Limb (tissue), 2 donors: ENCODE data around the gene YAE1.

Experiments used
- DNase-seq, 2 donors: peaks; one replicate each; pipeline ENCODE4 v3.0.0-alpha.2; 2016; ENCODE audit errors: extremely low spot score in 2 of 2

YAE1 gene

DNA sequence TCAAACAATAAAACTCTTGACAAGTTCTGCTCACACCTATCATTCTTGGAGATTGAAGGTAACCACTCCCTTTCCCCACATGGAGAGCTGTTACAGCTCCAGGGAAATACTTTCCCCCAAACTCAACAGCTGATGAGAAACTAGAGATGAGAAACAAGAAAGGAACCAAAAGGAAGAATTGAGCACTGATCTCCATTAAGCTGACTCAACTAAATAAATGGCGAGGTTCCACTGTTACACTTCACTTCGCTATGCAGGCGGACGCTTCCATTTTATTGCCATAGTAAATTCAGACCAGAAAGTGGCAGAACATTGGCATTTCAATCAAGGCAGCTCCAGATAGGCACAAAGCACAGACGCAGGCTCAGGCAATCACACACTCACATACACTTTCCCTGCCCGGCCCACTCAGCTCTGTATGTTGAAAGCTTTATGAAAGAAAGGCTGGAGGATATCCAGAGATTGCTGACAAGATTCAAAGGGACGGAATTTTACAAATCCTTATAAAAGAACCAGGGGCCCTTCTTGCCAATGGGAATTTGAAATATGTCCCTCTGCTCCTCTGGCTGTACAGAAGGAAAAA lies 11.5 kb upstream of the YAE1 start:
- DNase-seq, result no peak

DNA sequence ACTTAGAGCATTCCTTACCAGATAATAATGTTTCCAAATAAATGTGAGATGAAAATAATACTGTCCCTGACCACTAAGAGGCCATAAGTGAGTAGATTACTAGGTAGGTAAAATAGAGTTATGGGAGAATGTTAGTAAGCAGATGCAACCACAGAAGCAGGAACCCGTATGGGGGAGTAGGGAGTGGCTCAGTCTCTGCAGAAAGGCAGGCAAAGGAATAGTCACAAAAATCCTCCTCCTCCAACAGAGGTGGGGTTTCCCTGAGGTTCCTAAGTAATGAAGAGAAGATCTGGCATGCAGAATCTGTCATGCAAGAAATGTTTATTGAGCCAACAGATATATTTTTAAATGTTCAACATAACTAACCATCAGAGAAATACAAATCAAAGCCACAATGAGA lies 9.0 kb upstream of the YAE1 start:
- no peak for DNase-seq

DNA sequence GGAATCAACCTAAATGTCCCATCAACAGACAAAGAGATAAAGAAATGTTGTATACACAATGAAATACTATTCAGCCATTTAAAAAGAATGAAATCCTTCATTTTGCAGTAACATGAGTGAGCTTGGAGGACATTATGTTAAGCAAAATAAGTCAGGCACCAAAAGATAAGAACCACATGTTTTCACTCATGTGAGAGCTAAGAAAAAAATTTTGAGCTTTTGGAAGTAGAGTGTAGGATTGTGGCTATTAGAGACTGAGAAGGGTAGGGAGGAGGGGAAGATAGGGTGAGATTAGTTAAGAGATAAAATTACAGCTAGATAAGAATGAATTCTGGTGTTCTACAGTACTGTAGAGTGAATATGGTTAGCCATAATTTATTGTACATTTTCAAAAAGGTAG lies 8.3 kb upstream of the YAE1 start:
- no peak for DNase-seq

DNA sequence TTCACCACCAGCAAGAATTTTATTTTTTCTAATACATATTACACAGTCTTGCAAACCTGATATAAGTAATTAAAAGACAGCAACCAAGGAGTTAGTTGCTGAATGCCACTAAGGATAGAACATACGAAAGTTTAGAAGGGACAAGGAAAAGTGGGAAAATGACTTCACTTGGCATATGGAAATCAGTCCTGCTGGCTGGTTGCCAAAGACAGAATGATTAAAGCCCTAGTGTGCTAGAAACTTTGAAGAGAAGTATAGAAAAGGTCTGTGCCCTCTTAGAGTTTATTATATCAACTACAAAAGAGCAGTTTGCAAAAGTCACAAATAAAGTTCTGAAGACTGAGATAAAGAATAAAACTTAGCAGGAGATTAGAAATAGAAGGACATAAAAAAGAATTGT lies 5.8 kb upstream of the YAE1 start:
- no peak for DNase-seq

DNA sequence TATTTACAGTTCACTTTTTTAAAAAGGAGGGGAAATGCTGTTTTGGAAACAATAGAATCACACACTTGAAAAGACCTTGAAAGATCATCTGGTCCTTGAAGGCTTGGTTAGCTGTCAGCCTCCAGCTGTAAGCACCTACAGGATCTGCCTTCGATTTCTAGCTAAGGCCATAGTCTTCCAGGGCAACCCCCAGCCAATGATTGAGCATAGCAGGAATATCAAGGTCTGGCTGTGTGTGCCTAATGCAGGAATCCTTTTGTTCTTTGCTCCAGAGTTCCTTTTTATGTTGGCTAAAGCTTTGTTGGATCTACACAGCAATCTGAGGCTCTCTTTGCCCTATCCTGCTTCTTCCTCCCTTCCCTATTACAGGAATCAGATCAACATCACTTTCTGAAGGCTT lies 5.2 kb upstream of the YAE1 start:
- DNase-seq, result no peak

DNA sequence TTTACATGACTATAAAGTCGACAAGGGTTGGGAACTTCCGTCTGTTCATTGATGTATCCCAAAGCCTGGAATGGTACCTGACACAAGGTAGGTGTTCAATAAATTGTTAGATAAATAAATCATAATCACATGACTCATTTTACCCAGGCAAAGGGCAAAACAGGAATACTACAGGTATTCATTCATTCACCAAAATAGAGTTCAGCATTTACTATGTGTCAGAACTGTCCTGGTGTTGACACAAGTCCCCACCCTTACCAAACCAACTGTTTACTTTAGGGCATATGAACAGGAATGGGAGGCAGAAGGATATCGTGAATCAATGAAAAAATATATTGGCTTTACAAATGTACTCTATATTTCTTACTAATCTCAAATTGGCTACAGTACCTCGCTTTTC lies 666 bp upstream of the YAE1 start:
- no peak for DNase-seq

DNA sequence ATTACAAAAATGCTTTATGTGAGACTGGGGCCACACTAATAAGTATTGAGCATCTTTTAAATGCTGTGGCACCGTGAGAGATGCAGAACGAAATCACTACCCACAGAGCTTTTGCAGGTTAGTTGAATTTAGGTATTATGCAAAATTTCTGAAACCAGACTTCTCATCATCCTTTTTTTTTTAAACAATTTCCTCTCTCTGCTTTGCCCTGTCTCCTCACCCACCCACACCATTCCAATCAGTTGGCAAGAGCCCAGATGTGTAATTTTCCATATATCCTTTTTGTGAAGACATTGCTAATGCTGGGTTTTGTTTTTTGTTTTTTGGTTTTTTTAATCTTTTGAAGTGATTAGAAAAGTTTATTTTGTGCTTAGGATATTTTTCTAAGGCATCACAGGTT lies 1.1 kb downstream of the YAE1 start:
- DNase-seq, result no peak

DNA sequence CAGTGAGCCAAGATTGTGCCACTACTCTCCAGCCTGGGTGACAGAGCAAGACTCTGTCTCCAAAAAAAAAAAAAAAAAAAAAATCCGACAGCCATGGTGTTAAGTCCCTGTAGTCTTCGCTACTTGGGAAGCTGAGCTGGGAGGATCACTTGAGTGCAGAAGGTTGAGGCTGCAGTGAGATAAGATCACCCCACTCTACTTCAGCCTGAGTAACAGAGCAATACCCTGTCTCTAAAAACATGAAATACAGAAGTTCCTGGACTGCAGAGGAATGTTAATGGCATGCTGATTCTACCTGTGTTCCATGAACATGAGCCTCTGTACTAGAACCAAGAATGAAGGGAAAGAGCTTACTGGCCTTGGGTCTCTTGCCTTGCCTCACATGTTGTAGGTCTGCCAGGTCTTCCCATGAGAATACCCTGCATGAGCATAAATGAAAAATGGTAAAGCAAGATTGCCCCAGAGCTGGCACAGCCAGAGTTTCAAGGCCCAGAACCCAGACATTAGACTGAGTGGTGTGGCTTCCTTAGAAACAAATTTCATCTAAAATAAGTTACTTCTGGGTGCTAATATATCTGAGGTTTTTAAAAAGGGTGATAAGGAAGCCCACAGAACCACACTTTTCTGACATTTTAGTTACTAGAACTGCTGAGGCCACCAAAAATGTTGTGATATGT lies 8.6 kb downstream of the YAE1 start:
- no peak for DNase-seq

DNA sequence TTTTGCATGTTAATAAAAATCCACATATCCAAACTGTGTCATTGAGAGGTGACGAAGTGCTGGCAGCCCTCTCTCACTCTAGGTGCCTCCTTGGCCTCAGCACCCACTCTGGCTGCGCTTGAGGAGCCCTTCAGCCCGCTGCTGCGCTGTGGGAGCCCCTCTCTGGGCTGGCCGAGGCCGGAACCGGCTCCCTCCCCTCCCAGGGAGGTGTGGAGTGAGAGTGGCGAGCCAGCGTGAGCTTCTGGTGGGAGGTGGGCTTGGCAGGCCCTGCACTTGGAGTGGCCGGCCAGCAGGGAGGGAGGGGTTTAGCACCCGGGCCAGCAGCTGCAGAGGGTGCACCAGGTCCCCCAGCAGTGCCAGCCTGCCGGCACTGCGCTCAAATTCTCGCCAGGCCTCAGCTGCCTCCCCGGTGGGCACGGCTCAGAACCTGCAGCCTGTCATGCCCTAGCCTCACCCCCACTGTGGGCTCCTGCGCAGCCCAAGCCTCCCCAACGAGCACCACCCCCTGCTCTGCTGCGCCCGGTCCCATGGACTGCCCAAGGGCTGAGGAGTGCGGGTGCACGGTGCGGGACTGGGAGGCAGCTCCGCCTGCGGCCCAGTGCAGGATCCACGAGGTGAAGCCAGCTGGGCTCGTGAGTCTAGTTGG lies 11.1 kb downstream of the YAE1 start:
- DNase-seq, result no peak

DNA sequence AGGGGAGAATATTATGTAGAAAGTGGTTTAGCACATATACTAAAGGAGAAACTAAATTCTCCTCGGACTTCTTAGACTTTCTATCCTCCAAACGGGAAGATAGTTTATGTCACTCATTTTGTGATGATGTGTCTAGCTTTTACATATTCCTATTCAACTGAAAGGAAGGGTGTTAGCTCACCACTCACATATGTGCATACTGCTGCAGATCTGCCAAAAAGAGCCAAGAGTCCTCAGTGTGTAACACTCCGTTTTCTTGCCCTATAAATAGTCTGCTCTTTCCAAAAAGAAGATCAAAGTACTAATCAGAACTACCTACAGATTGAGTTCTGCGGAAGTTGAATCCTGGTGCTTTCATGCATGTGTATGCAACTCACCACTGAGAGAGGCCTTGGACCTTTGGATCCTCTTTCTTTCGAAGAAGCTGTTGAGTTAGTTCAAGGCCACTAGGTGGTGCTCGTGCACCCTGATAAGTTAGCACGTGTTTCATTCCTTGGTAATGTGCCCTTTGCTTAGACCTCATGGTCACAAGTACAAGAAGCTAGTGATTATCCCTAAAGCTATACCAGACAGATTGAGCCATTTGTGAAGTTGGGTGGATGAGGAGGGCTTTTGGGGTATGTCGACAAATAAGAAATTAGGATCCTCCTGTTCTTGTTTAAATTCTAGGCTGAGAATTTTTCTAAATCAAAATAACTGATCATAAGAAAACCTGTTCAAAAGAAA lies 14.1 kb downstream of the YAE1 start:
- peak; percentile 79 to 95 for DNase-seq

DNA sequence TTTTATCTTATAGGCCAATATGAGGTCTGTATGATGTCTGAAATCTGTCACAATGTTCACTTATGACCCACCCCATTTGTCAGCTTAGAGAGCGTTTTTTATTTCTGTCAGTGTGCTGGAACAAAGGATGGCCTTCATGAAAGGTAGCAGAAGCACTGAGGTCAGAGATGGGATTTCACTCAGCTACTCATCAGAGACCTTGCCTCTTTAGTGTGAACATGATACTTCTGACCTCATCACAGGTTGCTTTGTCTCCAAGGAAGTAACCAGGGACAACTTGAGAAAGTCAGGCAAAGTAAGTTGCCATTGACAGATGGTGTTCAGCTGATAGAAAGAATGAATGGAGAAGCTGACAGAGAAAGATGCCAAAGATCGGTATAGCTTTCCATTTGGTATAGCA lies 16.3 kb downstream of the YAE1 start:
- no peak for DNase-seq

DNA sequence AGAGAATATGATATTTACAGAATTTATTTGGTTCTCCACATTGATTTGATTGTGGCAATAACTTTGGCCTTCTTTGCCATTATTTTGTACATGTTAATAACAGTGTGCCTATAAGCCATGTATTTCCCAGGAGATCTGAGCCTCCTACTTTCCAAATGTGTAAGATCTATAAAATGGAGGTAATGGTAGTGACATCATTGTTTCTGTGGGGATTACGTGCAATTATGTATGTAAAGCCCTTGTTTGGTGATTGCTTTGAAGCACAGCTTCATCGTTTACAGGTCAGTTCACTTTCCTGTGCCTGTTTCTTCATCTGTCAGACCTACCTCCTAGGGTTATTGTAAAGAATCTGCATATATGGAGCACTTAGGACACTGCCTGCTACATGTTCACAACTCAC lies 17.3 kb downstream of the YAE1 start:
- DNase-seq, result no peak

DNA sequence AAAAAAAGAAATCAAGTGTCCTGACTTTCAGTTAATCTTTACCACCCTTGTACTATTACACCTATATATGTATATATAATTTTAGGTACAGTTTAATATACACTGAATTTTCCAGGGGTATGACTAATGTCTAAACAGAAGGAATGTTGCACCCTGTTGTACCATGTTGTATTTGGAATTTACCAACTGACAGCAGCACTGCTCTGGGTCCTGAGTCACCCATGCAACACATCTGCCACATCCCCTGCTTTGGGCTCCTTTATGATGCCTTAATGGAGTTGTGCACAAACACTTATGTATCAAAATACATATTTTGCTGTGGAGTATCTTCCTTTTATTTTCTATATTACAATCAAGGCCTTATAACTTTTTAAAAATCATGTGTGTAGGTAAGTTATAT lies 21.2 kb downstream of the YAE1 start:
- no peak for DNase-seq

DNA sequence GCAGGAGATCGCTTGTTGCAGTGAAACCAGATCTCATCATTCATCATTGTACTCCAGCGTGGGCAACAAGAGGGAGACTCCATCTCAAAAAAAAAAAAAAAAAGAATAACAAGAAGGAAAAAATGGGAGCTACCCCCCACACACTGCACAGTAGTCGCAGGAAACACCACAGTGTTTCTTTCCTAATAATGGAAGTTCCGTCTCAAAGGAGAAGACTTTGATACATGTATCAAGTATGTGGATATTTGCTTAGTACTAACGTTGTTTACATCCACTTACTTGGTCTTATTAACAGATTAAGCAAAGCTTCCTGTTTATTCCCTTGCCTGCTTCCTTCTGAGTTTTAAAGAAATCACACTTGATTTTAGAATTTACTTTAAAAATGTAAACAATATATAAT lies 22.2 kb downstream of the YAE1 start:
- no peak for DNase-seq

DNA sequence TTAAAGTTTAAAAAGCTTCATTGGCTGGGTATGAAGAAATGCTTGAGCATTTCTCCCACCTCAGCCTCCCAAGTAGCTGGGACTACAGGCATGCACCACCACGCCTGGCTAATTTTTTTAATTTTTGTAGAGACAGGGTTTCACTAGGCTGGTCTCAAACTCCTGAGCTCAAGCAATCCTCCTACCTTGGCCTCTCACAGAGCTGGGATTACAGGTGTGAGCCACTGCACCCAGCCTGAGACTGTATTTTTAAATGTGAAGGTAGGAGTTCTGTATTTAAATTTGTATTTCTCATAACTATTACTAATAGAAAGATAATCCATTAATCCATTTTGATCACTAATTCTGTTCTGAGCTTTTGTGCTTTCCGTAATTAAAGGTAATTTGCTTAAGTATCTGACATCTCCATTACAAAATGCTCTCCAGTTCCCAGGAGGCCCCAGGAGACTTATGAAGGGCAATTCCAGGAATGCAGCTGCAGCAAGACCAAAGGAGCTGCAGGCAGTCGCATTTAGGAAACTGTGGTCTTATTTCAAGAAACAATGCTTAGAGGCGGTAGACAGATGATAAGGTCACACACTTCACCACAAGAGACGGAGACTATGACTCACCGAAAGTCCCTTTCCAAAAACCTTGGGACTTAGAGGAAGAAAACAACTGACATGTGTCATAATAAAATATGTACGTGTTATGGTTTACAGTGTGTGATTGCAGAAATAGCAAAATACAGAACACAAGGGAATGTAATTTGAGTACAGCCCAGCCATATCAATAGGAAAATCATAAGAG lies 23.3 kb downstream of the YAE1 start:
- DNase-seq, result no peak

DNA sequence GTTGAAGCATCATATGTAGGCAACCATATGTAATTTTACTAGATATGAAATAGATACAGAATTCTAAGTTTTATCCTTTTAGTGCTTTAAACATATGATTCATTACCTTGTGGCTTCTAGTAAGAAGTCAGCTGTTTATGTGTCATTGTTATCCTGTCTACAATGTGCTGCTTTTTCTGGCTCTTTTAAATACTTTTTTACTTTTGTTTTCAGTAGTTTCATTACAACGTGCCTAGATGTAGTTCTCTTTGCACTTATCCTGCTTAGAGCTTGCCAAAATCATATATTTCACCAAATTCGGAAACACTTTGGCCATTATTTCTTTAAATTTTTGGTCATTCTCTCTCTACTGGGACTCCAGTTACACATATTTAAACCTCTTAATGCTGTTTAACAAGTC lies 26.4 kb downstream of the YAE1 start:
- DNase-seq, result no peak

DNA sequence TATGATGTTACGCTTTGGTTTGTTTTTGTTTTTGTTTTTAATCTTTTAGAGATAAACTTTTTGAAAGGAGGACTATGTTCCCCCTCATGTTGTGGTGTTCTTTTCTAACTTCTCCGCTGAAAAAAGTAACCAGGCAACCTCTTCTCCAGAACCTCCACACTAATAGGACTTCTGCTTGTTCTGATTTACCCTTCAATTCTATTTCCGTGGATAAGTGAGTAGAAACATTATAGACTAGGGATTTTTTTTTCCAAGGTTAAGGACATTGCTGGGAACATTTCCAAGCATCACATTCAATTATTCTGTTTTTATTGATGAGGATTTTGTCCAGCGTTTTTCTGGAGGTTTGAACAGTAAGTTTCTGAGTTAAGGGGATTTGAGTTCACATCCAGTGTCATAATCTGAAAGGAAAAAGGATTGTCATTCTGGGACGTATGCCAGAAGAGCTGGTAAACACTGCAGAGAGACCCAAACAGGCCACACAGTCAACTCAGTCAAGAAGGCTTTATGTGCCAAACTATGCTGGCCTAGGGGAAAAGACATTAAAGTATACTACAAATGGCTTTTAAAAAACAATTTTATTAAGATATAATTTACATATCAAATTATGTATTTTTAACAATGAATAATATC lies 28.9 kb downstream of the YAE1 start:
- DNase-seq, result peak in 1 of 2 donors; percentile 37

DNA sequence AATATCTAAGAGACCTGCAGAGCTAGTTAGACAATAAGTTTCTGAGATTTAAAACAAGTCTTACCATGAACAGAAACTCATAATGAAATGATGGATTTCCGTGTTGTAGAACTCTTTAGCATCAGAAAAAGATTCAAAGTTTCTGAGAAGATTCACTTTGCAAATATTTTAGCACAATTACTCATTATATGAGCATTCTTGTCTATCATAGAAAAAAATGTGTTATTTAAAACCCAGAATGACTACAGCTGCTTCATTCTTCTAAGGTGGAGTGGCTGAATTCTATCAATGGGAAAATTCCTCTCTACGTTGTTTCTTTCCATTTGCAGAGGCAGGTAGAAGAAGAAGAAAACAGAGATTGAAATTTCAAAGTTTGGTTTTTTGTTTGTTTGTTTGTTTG lies 36.1 kb downstream of the YAE1 start:
- no peak for DNase-seq

DNA sequence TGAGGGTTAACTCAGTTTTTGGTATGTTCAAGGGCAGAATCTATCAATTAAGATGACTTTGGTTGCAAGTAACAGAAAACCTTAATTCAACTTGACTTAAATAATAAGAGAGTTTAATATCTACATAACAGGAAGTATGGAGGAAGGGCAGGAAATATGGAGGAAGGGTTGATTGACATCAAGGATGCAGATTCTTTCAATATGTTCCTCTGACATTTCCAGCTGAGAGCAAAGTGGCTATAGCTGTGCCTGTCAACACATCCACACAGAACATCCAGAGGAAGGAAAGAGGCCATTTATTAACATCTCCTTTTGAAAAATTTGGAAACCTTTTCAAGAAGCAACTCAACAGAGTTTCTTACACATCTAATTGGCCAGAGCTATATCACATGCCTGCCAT lies 37.7 kb downstream of the YAE1 start:
- DNase-seq, result no peak

DNA sequence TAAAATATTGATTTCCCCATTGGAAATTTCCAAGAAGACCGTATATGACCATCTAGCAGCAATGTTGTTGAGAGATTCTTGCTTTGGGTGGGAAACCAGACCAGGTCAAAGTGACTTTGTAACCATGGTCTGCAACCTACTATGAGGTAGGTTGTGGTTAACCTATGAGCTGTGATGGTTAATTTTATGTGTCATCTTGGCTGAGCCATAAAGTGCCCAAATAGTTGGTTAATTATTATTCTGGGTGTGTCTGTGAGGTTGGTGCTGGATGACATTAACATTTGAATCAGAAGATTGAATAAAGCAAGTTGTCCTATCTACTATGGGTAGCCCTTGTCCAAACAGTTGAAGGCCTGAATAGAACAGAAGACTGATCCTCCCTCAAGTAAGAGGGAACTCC lies 38.9 kb downstream of the YAE1 start:
- no peak for DNase-seq

DNA sequence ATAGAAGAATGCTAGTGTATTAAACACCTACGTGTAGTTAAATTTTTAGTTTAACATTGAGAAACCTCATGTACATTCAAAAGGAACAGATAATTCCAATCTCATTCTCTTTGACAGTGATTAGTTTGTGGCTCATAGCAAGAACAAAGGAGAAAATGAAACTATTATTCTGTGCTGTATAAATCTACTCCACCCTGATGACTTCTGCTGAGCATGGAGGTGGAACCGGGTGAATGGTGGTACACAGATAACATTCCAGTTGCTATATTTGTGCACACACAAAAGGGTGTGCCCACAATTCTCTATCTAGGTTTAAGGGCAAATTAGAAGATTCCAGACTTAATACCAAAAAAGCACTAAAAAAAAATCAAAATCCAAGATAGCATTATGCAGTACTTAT lies 40.1 kb downstream of the YAE1 start:
- DNase-seq, result no peak
